HL-60/S4 treated with retinoic acid at 250 ng/mL for 4 days and 3 days (cell line): ENCODE measurements around the gene TRIL.

Source experiments
- in situ Hi-C: fragments of 300-500 bp; cut with MboI; formaldehyde crosslinking; loops from 2 replicates; pipeline ENCODE4 v1.7.0; 2022; ENCODE audit warnings: low sequenced_read_pairs

TRIL gene

GRCh38 chr7:28958235-28958979 is at the start of gene TRIL:
TSS of gene TRIL (minus strand) at chr7:28958330. CDS start at chr7:28958046, 284 bp downstream.
- in situ Hi-C loops, result no loop called here

- in situ Hi-C loops, result no loop called here
Measured at GRCh38 chr7:29007127-29007526, 49.0 kb upstream of the TRIL start.

- in situ Hi-C loops, result no loop called here
Measured at GRCh38 chr7:29005829-29006228, 47.7 kb upstream of the TRIL start.

- in situ Hi-C loops, result no loop called here
Measured at GRCh38 chr7:29005406-29005805, 47.3 kb upstream of the TRIL start.

- in situ Hi-C loops, result no loop called here
Measured at GRCh38 chr7:29003703-29004102, 45.6 kb upstream of the TRIL start.

- in situ Hi-C loops, result no loop called here
Measured at GRCh38 chr7:29000717-29001076, 42.6 kb upstream of the TRIL start.

GRCh38 chr7:28999895-29000716 is 42.0 kb upstream of the TRIL start:
- in situ Hi-C loops, result no loop called here

- in situ Hi-C loops, result no loop called here
Measured at GRCh38 chr7:28999427-28999826, 41.3 kb upstream of the TRIL start.

GRCh38 chr7:28998105-28998504 is 40.0 kb upstream of the TRIL start:
- in situ Hi-C loops, result no loop called here

GRCh38 chr7:28996836-28997235 is 38.7 kb upstream of the TRIL start:
- in situ Hi-C loops, result no loop called here

GRCh38 chr7:28993371-28993770 is 35.2 kb upstream of the TRIL start:
- in situ Hi-C loops, result no loop called here

GRCh38 chr7:28992798-28993197 is 34.7 kb upstream of the TRIL start:
- in situ Hi-C loops, result no loop called here

- in situ Hi-C loops, result no loop called here
Measured at GRCh38 chr7:28990200-28990960, 32.2 kb upstream of the TRIL start.

- in situ Hi-C loops, result no loop called here
Measured at GRCh38 chr7:28989211-28989980, 31.3 kb upstream of the TRIL start.

- in situ Hi-C loops, result no loop called here
Measured at GRCh38 chr7:28988810-28989209, 30.7 kb upstream of the TRIL start.

GRCh38 chr7:28988091-28988490 is 30.0 kb upstream of the TRIL start:
- in situ Hi-C loops, result no loop called here

GRCh38 chr7:28986765-28987110 is 28.6 kb upstream of the TRIL start:
- in situ Hi-C loops, result no loop called here

GRCh38 chr7:28986028-28986764 is 28.1 kb upstream of the TRIL start:
- in situ Hi-C loops, result no loop called here

- in situ Hi-C loops, result no loop called here
Measured at GRCh38 chr7:28984631-28985030, 26.5 kb upstream of the TRIL start.

- in situ Hi-C loops, result no loop called here
Measured at GRCh38 chr7:28984217-28984616, 26.1 kb upstream of the TRIL start.
